ENCODE data around the gene TXNRD1. TPM values are rescaled to one million over a fixed set of nuclear protein-coding genes. Genes with fewer than 3 reads are reported as not detected.

The TXNRD1 gene
- total RNA-seq, 2 donors from 2014 or later: 35.9 to 36.6 TPM

DNA sequence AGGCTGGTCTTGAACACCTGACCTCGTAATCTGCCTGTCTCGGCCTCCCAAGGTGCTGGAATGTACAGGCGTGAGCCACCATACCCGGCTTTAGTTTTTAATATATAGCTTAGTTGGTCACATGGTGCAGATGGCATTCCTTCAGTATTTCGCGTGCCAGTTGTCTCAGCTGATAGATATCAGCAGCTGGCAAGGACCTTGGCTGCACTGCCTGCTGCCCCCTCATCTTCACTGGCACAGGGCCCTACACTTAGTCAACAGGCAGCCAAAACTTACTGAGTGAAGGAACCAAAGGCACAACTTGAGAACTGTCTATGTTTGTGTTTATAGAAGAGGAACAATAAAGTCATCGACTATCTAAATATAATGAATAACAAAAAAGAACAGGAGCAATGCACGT, 119.0 kb downstream of the TXNRD1 start:
- Histone ChIP-seq H3K27me3 (no peaks in the 10 kb centered on the region), H3K9me3 (no peaks in the 10 kb centered on the region), H3K4me3 (no peak overlapping the region), H3K36me3 (replicated peaks in 1 of 2; ENCODE audit: insufficient read depth in 1 of 2, low read depth in 2 of 2) (peaks cover 0 to 12% of the 10 kb centered on the region in 2 donors), H3K4me1 (no peaks in the 10 kb centered on the region), H3K27ac (no peak overlapping the region)
- 81 to 83% methylated on average over 8 of the region's 8 CpGs for WGBS, 2 donors
- intact Hi-C loops (cut with DNase I): no loop called here
- no peak for TF ChIP-seq POLR2A (IDR thresholded peaks at IDR 0.05)
- DNase-seq: no peak
- no peak for ATAC-seq

DNA sequence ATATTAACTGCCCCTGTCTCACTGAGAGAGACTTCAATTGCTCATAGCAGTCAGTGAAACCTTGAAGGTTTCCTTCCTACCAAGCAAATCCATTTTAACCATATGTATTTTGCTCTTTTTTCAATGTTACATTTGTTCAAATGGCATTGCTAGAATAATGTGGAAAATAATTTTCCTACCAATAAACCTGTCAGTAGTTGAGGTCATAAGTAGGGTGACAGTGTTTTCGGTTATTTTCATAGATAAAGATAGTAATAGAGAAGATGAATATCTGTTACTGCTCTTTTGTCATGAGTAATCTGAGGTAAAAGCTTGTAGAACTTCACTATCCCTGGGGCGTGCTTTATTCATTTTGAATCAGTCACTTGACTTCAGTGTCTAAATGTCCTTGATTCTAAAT, 120.5 kb downstream of the TXNRD1 start:
- peaks cover 0 to 16% of the 10 kb centered on the region in 2 donors for H3K36me3 ChIP-seq (replicated peaks in 1 of 2; ENCODE audit: insufficient read depth in 1 of 2, low read depth in 2 of 2)
- 88 to 93% methylated on average over 2 of the region's 2 CpGs for WGBS, 2 donors

GRCh38 chr12:104337030-104337558, 121.5 kb downstream of the TXNRD1 start:
- 92 to 97% methylated on average over 7 of the region's 7 CpGs for WGBS, 2 donors
- no peak for ATAC-seq

More for the DNA sequence above, 120.5 kb downstream of the TXNRD1 start:
- H3K27me3 ChIP-seq: no peaks in the 10 kb centered on the region
- no peak for ATAC-seq
- H3K9me3 ChIP-seq: no peaks in the 10 kb centered on the region
- H3K4me3 ChIP-seq: no peak overlapping the region
- H3K27ac ChIP-seq: no peak overlapping the region
- no peaks in the 10 kb centered on the region for H3K4me1 ChIP-seq
- TF ChIP-seq POLR2A (IDR thresholded peaks at IDR 0.05) (no peak), CTCF (IDR thresholded peaks at IDR 0.05) (no peak)
- intact Hi-C loops (cut with DNase I): no loop called here
- no peak for DNase-seq

DNA sequence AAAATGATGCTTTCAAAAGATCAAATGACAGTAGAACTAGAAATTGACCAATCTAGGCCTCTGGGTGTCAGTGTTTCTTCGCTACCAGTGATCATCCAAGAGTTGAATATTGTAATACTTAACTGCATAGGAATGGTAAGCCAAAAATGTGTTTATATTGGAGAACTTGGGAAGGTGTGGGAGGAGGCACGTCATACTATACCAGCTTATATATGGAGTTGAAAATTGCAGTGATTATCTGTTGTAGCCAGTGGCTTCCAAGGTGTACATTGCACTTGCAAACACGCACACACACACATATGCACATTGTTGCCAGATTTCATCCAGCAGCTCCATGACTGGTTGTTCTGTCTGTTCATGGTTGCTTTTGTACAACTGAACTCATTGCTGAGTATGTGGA, 124.1 kb downstream of the TXNRD1 start:
- 89% methylated on average over 3 of the region's 3 CpGs for WGBS, 2 donors
- H3K9me3 ChIP-seq: no peaks in the 10 kb centered on the region
- H3K4me3 ChIP-seq: no peak overlapping the region
- TF ChIP-seq CTCF (IDR thresholded peaks at IDR 0.05) (no peak), POLR2A (IDR thresholded peaks at IDR 0.05) (no peak)
- H3K27me3 ChIP-seq: no peaks in the 10 kb centered on the region
- DNase-seq (no peak), ATAC-seq (no peak)
- H3K36me3 ChIP-seq (replicated peaks in 1 of 2; ENCODE audit: insufficient read depth in 1 of 2, low read depth in 2 of 2): peaks cover 0 to 13% of the 10 kb centered on the region in 2 donors
- no peaks in the 10 kb centered on the region for H3K4me1 ChIP-seq
- intact Hi-C loops (cut with DNase I): no loop called here
- no peak overlapping the region for H3K27ac ChIP-seq

More at GRCh38 chr12:104337030-104337558, 121.5 kb downstream of the TXNRD1 start:
- Histone ChIP-seq H3K4me3 (no peak overlapping the region), H3K27me3 (no peaks in the 10 kb centered on the region), H3K9me3 (no peaks in the 10 kb centered on the region), H3K27ac (no peak overlapping the region), H3K4me1 (no peaks in the 10 kb centered on the region), H3K36me3 (replicated peaks in 1 of 2; ENCODE audit: insufficient read depth in 1 of 2, low read depth in 2 of 2) (peaks cover 0 to 18% of the 10 kb centered on the region in 2 donors)
- no peak for DNase-seq
- intact Hi-C loops (cut with DNase I): no loop called here
- TF ChIP-seq POLR2A (IDR thresholded peaks at IDR 0.05): no peak
- no peak for TF ChIP-seq CTCF (IDR thresholded peaks at IDR 0.05)

- Histone ChIP-seq H3K27ac (no peak overlapping the region), H3K36me3 (replicated peaks in 1 of 2; ENCODE audit: insufficient read depth in 1 of 2, low read depth in 2 of 2) (peaks cover 0 to 11% of the 10 kb centered on the region in 2 donors)
- intact Hi-C loops (cut with DNase I): no loop called here
These were observed 124.6 kb downstream of the TXNRD1 start for GRCh38 chr12:104340177-104340576.

More at GRCh38 chr12:104340177-104340576, 124.6 kb downstream of the TXNRD1 start:
- WGBS, 2 donors: 74 to 77% methylated on average over 1 of the region's 1 CpG
- Histone ChIP-seq H3K27me3 (no peaks in the 10 kb centered on the region), H3K4me1 (no peaks in the 10 kb centered on the region), H3K4me3 (no peak overlapping the region), H3K9me3 (no peaks in the 10 kb centered on the region)
- no peak for TF ChIP-seq POLR2A (IDR thresholded peaks at IDR 0.05)
- no peak for TF ChIP-seq CTCF (IDR thresholded peaks at IDR 0.05)
- ATAC-seq (no peak), DNase-seq (no peak)

Measured in body of pancreas (tissue), 4 donors.